ENCODE measurements around the gene ZNF3.
A peak's percentile ranks its signal among the peaks of the same experiment; 100 is the strongest.

The ZNF3 gene

GRCh38 chr7:100109521-100110163, 28.1 kb upstream of the ZNF3 start:
- no peak for DNase-seq (ENCODE audit: low read depth in 2 of 2, low spot score in 1 of 2)

GRCh38 chr7:100107890-100108289, 26.4 kb upstream of the ZNF3 start:
- no peak for DNase-seq (ENCODE audit: low read depth in 2 of 2, low spot score in 1 of 2)

GRCh38 chr7:100107125-100107737, 25.7 kb upstream of the ZNF3 start:
- DNase-seq (ENCODE audit: low read depth in 2 of 2, low spot score in 1 of 2) = no peak

- DNase-seq (ENCODE audit: low read depth in 2 of 2, low spot score in 1 of 2) = no peak
Measured at GRCh38 chr7:100106633-100107032, 25.1 kb upstream of the ZNF3 start.

GRCh38 chr7:100105534-100105933, 24.0 kb upstream of the ZNF3 start:
- DNase-seq (ENCODE audit: low read depth in 2 of 2, low spot score in 1 of 2) = no peak

- DNase-seq (ENCODE audit: low read depth in 2 of 2, low spot score in 1 of 2) = no peak
Measured at GRCh38 chr7:100102950-100103840, 21.7 kb upstream of the ZNF3 start.

GRCh38 chr7:100101016-100101862, 19.7 kb upstream of the ZNF3 start, which contains the start of the genes AP4M1 and MCM7:
Gene AP4M1, plus strand, starts transcription at chr7:100101643. Its CDS starts 72 bp downstream, at chr7:100101715.
Gene MCM7, minus strand, starts transcription at chr7:100101397. Its CDS starts 103 bp downstream, at chr7:100101294.
- DNase-seq (ENCODE audit: low read depth in 2 of 2, low spot score in 1 of 2) = peak; percentile 89 to 95

GRCh38 chr7:100100420-100101015, 19.0 kb upstream of the ZNF3 start:
- peak; percentile 70 to 71 for DNase-seq (ENCODE audit: low read depth in 2 of 2, low spot score in 1 of 2)

GRCh38 chr7:100099452-100099851, 17.9 kb upstream of the ZNF3 start:
- DNase-seq (ENCODE audit: low read depth in 2 of 2, low spot score in 1 of 2) = no peak

- no peak for DNase-seq (ENCODE audit: low read depth in 2 of 2, low spot score in 1 of 2)
Measured at GRCh38 chr7:100098913-100099312, 17.4 kb upstream of the ZNF3 start.

GRCh38 chr7:100095704-100096103, 14.2 kb upstream of the ZNF3 start:
- DNase-seq (ENCODE audit: low read depth in 2 of 2, low spot score in 1 of 2) = no peak

GRCh38 chr7:100095289-100095688, 13.8 kb upstream of the ZNF3 start:
- DNase-seq (ENCODE audit: low read depth in 2 of 2, low spot score in 1 of 2) = no peak

- DNase-seq (ENCODE audit: low read depth in 2 of 2, low spot score in 1 of 2) = no peak
Measured at GRCh38 chr7:100093925-100094486, 12.5 kb upstream of the ZNF3 start.

- DNase-seq (ENCODE audit: low read depth in 2 of 2, low spot score in 1 of 2) = no peak
Measured at GRCh38 chr7:100093498-100093897, 12.0 kb upstream of the ZNF3 start.

- DNase-seq (ENCODE audit: low read depth in 2 of 2, low spot score in 1 of 2) = no peak
Measured at GRCh38 chr7:100093054-100093453, 11.5 kb upstream of the ZNF3 start.

- DNase-seq (ENCODE audit: low read depth in 2 of 2, low spot score in 1 of 2) = no peak
Measured at GRCh38 chr7:100091411-100092181, 10.1 kb upstream of the ZNF3 start.

- DNase-seq (ENCODE audit: low read depth in 2 of 2, low spot score in 1 of 2) = no peak
Measured at GRCh38 chr7:100090527-100091410, 9.2 kb upstream of the ZNF3 start.

- no peak for DNase-seq (ENCODE audit: low read depth in 2 of 2, low spot score in 1 of 2)
Measured at GRCh38 chr7:100089458-100090196, 8.1 kb upstream of the ZNF3 start.

Measured in stimulated activated CD8-positive, alpha-beta memory T cell treated with anti-CD3 and anti-CD28 coated beads, Interleukin-4, amount 100 ng/mL, for 1 hour (primary cell).